ENCODE measurements around the gene ENKUR.
"Not testable (repeated sequence)": the region's sequence is repeated elsewhere in the genome, so short reads cannot be mapped to it uniquely, and the experiment has no call there.

The ENKUR gene

DNA sequence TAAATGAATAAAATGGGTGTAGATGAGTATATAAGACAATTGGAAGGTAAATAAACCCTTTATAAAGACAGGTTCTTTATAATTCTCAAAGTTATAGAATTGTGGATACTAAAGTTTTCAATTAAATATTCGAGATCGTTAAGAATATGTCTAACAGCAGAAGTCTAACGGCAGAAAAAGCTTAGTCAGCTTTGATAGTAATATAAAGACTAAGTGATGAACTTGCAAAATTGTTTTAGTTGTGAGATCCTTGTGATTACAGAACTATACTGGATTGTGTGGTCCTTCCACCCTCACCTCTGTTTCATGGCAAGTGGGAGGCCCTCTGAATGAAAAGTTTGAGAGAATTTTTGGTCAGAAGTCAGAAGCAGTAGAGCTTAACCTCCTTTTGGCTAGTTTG lies 2.7 kb upstream of the ENKUR start:
- DNase-seq: no peak

DNA sequence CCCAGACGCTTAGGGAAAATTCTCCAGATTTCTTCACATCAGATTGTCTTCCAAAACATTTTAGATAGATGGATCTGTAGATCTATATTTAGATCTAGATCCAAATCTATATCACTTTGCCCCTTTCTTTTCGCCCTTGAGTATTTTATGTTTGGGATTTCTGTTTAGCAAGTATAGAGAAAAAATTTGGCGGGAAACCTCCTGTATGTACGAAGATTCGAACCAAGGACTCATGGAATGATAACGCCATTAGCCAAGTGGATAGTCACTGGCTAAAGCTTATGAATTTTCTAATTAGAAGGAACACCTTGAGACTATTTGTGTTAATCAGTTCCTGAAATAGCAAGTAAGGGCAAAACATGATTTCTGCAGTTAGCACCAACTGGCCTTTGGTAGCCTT lies 1.7 kb upstream of the ENKUR start:
- DNase-seq: no peak

DNA sequence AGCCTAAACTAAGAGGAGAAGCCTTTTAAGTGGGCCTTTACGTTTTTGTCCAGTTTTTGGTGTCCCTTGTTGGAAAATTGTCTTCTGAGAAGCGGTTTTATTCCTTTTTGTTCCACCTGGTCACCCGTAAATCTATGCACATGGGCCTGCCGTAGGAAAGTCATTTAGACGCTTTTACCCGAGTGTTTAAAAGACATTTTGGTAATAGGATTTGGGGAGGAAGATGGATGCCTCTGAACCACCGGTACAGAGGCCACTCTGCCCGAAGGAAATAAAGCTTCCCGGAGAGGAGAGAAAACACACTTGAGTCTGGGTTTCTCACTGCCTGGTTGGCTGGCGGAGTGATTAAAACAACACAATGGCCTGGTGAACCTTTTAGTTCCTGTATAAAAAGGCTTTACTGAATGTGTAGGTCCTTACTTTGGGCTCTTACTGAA lies 1.2 kb upstream of the ENKUR start:
- DNase-seq: peak; percentile 38

DNA sequence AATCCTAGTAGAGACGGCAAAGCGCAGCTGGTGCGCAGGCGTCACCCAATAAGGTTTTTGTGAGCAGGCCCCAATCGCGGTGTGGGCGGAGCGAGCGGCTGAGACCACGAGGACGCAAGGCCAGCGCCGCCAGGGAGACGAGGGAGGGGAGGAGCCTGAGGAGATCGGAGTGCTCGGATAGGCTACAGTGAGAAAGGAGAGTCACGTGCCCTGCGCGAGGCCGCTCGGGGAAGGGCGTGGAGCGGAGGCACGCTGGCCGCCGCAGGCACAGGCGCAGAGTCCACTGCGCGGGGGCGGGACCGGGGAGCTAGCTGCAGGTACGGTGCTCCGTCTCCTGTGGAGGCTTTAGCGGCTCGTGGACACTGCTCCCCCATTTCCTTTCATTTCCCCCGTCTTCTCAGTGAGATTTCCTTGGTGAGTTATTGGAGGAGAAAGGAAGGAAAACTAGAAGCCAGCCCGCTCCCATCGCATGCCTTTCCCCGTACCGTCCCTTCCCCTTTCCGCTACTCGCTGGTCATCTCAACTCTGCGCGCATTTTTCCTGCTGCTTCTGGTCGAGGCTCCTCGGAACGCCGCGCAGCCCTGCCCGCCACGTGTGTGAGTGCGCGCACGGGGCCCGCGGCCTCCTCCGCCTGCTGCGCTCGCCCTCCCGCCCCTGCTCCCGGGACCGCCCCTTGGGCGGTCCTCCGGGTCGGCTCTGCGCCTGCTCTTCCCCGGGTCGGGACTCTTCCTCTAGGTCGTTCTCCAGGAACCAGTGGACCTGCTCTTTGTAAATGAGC lies 607 bp upstream of the ENKUR start, which contains the start of gene THNSL1:
Gene THNSL1 (plus strand): TSS at position 237 of the 778 bp plus-strand sequence. CDS start 6,612 bp downstream, outside the sequence.
- DNase-seq: peak; percentile 99

DNA sequence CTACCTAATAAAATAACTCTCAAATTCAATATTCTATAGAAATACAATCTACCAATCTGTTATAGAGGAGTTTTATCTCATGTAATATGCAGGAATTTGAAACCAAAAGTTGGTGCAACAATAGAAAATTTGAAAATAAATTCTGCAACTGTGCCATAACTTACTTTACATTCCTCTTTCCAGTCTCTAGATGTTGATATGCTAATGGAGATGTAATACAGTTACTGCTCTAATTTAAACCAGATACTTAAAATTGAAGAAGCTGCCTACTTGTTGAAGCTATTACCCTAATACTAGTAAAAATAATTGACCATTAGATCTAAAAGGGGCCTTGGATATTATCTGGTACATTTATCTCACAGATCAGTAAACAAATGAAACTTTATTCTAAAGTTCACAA lies 1.4 kb downstream of the ENKUR start:
- no peak for DNase-seq

DNA sequence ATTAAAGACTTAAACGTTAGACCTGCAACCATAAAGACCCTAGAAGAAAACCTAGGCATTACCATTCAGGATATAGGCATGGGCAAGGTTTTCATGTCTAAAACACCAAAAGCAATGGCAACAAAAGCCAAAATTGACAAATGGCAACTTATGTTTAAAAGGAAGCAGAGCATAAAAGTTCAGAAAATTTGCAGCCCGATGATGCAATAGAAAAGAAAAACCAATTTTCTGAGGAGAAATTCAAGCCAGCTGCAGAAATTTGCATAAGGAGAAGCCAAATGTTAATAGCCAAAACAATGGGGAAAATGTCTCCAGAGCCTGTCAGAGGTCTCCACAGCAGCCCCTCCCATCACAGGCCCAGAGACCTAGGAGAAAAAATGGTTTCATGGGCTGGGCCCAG lies 4.4 kb downstream of the ENKUR start:
- DNase-seq: not testable (repeated sequence)

DNA sequence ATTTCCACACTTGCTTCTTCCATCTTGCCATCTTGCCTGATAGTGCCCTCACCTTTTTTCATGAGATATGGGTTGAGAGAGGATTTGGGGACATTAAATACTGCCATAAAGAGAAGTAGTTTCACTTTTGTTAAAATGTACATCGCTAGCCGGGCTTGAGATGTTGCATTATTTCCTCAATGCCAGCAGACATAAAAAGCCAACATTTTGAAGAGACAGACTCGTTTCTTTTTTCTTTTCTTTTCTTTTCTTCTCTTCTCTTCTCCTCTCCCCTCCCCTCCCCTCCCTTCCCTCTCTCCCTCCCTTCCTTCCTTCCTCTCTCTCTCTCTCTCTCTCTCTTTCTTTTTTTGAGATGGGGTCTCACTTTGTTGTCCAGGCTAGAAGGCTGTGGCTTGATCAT lies 17.9 kb downstream of the ENKUR start:
- no peak for DNase-seq

DNA sequence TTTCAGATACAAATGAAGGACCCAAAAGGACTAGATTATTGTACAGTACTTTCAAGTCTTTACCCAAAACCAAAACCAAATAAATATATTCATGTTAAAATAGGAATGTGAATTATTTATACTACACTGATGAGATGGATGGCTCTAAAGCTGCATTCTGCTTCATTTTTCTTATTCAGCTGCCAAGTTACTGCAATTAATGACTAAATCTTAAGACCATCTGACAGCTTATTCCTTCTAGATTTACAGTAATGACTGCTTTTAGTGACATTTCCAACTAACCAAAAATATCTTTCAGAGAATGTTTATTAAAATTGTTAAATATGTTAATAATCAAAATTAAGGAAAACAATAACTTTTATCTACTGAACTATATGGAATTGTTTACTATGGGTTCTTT lies 20.9 kb downstream of the ENKUR start:
- no peak for DNase-seq

DNA sequence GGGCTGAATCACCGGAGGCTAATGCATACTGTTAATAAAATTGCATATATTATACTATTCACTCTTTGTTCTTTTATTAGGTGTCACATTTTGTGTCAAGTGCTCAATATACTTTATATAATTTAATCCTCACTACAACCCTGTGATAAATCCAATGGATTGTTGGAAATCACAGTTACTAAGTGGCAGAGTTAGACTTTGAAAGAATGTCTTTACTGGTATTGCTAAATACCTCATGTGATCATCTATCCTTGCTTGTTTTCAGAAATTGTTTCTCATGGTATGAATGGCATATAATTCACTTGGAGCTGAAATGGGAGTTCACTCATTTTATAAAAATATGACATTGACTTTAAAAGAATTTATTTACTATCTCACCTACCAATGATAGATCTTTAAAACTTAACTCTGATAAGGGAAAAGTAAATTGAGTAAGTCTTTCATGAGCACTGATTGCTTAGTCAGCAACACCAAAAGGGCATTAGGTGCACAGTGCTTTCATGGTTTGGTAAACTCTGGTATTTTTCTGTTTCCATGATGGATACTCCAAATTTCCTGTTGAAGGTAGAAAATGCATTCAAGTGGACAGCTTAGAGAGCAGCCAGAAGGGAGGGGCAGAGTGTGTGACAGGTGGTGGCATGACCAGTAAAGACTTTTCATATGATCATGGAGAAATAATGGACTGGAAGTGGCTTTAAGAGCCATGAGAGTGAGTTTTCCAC lies 22.6 kb downstream of the ENKUR start:
- no peak for DNase-seq

DNA sequence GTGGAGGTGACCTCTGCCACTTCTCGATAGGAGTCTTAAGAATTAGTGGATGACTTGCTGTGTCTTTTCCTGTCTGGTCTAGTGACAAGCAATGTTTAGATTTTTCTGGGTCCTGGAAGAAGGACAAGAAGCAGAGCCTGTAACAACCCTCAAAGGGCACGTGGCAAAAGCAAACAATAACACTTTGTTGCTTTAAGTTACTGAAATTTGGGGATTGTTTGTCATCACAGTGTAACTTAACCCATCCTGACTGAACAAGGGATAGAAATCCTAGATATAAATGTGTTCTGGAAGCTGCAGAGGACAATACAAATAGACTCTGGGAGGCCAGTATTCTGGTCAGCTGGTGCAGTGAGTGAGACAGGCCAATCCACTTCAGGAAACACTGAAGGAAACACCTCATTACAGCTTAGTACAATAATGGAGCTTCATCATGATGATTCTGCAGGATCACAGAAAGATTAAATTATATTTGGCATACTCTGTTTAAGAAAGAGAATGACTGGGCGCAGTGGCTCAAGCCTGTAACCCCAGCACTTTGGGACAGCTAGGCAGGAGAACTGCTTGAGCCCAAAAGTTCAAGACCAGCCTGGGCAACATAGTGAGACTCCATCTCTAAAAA lies 23.3 kb downstream of the ENKUR start:
- no peak for DNase-seq

DNA sequence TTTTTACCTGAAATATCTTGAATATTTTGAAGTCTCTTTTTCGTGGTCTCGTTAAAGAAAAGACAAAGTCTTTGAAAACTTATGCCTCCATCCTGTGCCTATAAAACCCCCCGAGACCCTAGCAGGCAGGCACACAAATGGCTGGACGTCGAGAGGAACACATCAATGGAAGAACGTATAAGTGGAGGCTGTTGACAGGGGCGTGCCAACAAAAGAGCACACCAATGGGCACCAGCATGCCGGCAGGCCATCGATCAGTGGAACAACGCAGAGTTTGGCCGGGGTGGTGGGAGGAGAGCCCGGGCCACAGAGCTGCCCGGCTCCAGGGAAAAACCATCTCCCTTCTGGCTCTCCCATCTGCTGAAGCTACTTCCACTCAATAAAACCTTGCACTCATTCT lies 24.7 kb downstream of the ENKUR start:
- no peak for DNase-seq

DNA sequence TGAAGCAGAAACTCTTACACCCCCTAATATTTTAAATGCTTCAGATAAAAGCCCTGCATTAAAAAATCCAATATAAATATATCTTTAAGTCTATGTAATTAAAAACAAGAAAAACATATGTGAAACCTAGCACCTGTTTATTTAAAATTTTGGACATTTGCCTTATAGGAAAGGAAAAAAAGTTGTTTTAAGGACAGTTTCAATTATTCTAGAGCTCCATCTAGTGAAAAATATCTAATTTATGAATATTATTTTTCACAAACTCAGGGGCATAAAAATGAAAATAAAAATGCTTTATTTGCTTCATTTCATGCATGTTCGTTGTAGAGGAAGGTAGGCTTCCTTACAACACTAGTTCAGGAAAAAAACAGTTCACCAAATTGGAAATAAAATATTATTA lies 26.1 kb downstream of the ENKUR start:
- DNase-seq: no peak

DNA sequence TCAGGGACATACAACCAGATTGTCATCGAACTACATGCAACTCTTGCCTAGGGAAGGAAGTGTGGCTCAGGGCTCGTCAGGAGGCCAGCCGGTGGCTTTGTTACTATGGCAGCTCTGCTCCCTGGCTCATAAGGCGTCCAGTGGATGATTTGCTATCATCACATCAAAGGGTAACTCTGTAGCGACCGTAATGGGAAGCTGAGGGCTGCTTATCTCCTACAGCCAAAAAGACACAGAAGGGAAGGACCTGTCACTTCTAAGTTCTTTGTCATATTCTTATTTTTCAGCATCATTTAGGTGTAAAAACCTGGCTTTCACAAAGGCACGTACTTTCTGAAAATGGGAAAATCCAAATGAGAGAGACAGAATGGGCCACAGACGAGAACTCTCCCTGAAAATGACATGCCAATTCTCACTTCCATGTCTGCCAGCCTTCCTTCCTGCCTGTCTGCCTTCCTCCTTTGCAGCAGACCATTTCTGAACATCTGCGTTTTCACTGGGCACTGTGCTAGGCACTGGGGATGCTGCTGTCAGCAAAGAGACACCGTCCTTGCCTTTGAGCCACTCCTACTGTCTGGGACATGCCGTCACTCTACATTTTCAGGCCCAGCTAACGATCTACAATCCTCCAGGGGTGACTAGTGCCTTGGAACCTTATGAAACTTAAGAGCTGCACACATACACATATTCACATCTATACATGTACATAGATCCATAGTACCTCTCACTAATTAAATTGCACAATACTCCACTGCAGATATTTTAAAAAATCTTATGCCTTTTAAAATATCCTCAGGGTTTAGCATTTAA lies 26.9 kb downstream of the ENKUR start:
- DNase-seq: no peak

DNA sequence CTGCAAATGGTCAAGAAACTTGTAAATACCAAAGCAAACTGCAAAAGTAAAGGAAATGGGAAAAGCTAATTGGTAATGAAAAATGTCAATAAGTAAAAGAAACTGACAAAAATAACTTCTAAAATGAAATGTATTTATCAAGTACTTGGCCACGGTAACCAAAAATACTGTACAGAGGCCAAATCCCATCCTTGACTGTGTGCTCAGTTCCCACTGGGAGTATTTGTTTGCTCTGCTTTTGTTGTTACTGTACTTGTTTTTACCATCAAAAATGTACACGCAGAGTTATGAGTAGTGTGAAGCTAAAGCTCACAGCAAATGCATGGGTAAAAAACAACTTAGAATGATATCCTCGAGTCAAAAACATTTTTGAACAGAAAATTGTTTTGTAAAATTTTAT lies 31.1 kb downstream of the ENKUR start:
- no peak for DNase-seq

DNA sequence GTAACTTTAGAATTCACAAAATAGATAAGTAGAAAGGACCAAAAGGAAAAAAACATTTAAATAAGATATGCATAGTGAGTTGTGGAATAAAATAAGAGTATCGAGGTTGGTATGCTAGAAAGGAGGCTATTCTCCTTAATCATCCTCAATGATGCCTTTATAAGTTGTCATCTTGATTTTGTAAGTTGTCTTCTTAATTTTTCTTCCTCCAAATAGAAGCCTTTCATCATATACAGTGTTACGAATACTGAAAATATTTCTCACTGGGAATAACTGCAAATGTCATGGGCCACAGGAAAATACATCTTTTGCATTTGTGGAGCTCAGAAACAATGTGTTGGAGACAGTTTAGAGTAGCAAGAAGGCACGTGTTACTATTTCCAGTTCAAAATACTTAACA lies 32.0 kb downstream of the ENKUR start:
- no peak for DNase-seq

DNA sequence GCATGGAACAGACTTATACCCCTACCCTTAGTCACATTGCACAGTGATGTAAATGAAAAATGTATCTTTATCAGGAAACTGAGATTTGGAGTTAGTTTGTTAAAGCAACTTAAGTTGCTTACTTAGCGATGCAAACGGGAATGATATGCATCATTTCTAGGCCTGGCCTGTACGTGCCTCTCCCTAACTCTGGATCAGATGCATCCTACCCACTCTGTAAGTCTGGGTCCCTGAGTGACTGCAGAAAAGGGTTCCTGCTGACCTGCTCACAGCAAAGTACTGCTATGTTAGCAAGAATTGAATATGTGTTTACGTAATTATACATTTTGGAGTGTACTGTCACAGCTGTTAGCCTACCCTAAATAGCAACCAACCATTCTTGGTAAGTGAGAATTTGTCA lies 32.8 kb downstream of the ENKUR start:
- DNase-seq: no peak

DNA sequence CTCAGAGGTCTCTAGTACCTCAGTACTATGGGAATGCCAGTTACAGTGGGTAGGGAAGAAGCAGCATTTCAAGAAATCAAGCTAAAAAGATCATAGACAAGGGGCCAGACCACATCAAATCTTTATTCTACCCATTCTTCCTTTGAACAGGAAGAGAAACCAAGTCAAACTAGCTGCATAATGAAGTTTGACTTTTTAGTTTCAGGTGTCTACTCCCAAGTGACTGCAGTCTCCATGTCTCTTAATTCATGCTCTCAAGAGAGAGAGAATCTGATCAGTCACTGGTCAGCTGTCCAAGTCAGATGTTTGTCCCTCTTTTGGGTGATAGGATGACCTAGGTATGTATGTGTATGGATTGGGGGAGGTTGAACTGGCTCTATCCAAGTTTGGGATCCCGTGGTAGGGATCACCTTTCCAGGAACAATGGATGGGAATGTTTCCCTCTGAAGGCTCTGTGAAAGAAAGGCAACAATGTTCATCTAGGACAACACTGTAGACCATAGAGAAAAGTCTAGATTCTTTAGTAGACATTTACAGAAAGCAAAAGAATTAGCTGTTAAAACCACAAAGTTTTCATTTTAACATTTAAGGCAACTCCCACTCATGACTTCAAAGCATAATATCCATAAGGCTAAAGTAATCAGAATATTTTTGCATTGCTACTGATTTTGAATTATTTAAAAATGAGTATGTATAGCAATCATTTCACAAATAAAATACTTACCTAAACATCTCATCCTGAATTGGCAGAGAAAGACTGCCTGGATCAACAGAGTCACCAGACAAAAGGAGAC lies 33.4 kb downstream of the ENKUR start:
- DNase-seq: no peak

DNA sequence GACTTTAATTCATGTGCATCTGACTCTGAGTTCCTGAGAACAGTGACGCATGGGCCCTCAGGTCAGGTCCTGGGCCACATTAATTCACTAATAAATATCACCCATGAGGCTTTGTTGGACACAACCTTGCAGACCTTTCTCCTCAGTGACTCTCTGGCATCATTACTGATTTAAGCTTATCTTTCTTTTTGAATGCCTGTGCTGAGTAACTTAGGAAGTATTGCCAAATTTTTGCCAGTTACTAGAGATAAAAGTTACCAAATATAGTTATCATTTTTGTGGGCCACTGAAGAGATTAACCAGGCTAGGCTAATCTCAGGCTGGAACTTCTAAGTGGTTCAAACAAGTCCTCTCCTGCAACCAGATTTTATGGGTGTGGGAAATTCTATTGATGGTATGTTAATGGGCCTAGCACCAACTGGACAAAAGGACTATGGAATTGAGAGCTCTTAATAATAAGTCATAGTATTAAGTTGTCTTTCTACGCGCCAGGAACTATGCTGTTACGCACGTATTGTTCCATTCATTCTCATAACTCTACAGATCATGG lies 34.7 kb downstream of the ENKUR start:
- DNase-seq: no peak

DNA sequence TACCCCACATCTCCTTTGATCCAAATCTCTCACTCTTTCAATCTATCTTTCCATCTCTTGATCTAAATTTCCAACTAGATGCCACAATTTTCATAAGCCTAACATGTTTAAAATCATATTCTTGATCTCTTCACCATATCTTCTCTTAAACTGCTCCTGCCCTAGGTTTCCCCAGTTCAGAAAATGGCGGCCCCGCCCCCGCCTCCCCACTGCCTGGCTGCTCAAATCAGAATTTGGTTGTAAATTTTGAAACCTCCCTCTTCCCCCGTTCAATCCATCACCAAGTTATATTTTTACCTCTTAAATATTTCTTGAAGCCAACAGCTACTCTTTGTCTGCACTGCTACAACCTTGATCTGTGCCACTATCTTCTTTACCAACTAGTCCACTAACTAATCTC lies 36.3 kb downstream of the ENKUR start:
- no peak for DNase-seq

DNA sequence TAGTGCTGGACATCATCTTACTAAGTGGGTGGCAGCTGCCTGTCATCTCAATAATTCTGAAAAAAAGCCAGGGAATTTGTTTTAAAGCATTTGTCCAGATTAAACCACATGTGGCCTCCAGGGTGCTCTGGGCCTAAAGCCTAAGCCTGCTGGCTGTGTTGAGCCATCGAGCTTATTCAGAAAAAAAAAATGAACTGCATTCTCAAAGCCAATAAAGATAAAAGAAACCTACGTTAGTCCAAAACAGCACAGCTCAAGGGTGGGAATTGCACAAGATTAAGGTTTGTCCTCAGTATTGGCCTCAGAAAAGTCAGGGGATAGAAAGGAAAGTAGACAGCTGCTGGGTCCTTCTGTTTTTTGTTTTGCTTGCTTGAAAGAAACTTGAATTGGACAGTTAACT lies 41.0 kb downstream of the ENKUR start:
- peak; percentile 76 for DNase-seq

DNA sequence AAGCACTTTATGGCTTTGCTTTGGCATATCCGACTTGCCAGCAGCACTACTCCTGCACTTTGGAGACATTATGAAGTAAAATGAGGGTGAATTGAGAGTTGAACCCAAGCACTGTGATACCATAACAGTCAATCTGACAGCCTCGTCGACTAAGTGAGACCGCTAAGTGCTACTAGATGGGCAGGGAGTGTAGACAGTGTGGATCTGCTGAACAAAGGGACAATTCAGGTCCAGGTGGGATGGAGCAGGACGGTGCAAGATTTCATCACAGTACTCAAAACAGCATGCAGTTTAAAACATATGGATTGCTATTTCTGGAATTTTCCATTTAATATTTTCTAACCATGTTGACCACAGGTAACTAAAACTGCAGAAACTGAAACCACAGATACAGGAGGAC lies 42.8 kb downstream of the ENKUR start:
- DNase-seq: no peak

DNA sequence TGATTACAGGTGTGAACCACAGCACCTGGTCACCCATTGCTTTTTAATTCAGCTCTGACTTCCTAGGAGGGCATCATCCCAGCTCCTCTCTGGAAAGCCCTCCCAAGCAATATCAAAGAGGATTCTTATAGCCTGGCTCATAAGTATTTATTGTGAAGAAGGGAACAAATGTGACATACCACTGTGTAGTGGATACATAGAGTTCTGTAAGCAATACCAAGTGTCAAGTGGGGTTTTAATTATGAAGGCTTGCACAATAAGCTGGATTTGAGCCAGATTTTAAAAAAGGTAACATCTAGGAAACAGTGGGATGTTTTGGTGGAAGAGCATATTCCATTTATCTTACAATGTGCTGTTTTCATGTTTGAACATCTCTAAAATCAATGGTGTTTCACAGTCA lies 44.6 kb downstream of the ENKUR start:
- DNase-seq: no peak

Data from femur (tissue), 1 donor.